Naive thymus-derived CD8-positive, alpha-beta T cell (primary cell): ENCODE measurements around the gene UBXN6. TPM values are rescaled to one million over a fixed set of nuclear protein-coding genes. Genes with fewer than 3 reads are reported as not detected.

Experiments used
- ATAC-seq, 2 donors: fragments of 150-1000 bp; cut with Tn5 transposase in 1 of 2; sonication (Bioruptor Pico), chemical (Tn5 transposase) in 1 of 2; 1 replicate in 1 of 2; 2 replicates in 1 of 2; pipeline ENCODE4 v1.10.0; 2021; ENCODE audit warnings: mild to moderate bottlenecking in 2 of 2, moderate library complexity in 2 of 2
- POLR2A ChIA-PET: fragments of 350-600 bp; sonication (Branson Sonifier 250); formaldehyde crosslinking; loops from one replicate; lab custom pipeline; 2021; ENCODE audit warnings: antibody characterized with exemption; lab: Charles Lee
- DNase-seq, 10 donors: peaks; one replicate each; pipeline versions ENCODE4 v3.0.0 to v3.0.0-alpha.2; 2020 to 2022
- H3K27ac Mint-ChIP-seq, 10 donors: one replicate each; pipeline ENCODE4 v1.8.0; 2020 to 2022; ENCODE audit warnings: mild to moderate bottlenecking in 10 of 10, mixed read lengths in 10 of 10, moderate library complexity in 4 of 10, inconsistent platforms in 1 of 10
- H3K27me3 Mint-ChIP-seq, 5 donors: one replicate each; pipeline ENCODE4 v1.8.0; 2021 to 2022; ENCODE audit warnings: mixed read lengths in 5 of 5
- H3K36me3 Mint-ChIP-seq, 3 donors: one replicate each; pipeline ENCODE4 v1.8.0; 2020 to 2022; ENCODE audit warnings: mixed read lengths in 3 of 3, mild to moderate bottlenecking in 2 of 3, inconsistent platforms in 1 of 3
- H3K4me1 Mint-ChIP-seq, 4 donors: one replicate each; pipeline ENCODE4 v1.8.0; 2021 to 2022; ENCODE audit warnings: mixed read lengths in 4 of 4
- H3K4me3 Mint-ChIP-seq, 10 donors: one replicate each; pipeline ENCODE4 v1.8.0; 2020 to 2022; ENCODE audit warnings: mild to moderate bottlenecking in 10 of 10, mixed read lengths in 10 of 10, moderate library complexity in 6 of 10, inconsistent platforms in 1 of 10
- H3K9me3 Mint-ChIP-seq, 9 donors: one replicate each; pipeline ENCODE4 v1.8.0; 2020 to 2022; ENCODE audit warnings: mixed read lengths in 9 of 9, mild to moderate bottlenecking in 3 of 9, inconsistent platforms in 1 of 9, moderate library complexity in 1 of 9
- microRNA-seq: library from miRNA; unstranded; fragments of <30 nt; microRNA quantifications from one replicate; pipeline ENCODE4 v1.2.0, GENCODE V29; 2022; ENCODE audit warnings: borderline microRNAs expressed
- polyA plus RNA-seq, 3 donors: library from polyadenylated mRNA; unstranded; fragments of 300-500 nt; fragmentation: Illumina TruSeq; gene quantifications; one replicate each; pipeline ENCODE4 v1.2.3, GENCODE V29; 2021
- total RNA-seq, 8 experiments: library from RNA in 2 of 8; stranded (reverse) in 2 of 8; gene quantifications; one replicate each; pipeline ENCODE4 v1.2.3 and lab custom pipeline; 2021 to 2026

The UBXN6 gene
- total and polyA plus RNA-seq, 5 experiments from 2014 or later = 2.4 to 75.2 (median 6.6) TPM

- H3K36me3 Mint-ChIP-seq = peaks cover 0 to 3% (median 0%) of the 10 kb centered on the region in 3 donors
- POLR2A ChIA-PET = interaction anchor here (0.9 to 1.2 kb wide), 4 partner anchors 31 to 51 kb away, joined by 3 to 4 read pairs (median 3); no protein-coding TSS in a partner anchor
- H3K4me3 Mint-ChIP-seq = peak overlapping the region; percentile 73 to 88 (median 84)
- peak overlapping the region in 7 of 10 donors; percentile 6 to 90 (median 80) for H3K27ac Mint-ChIP-seq
- ATAC-seq (no peak), DNase-seq (no peak)
- H3K27me3 Mint-ChIP-seq = no peaks in the 10 kb centered on the region
- H3K9me3 Mint-ChIP-seq = peaks cover 0 to 1% (median 0%) of the 10 kb centered on the region in 9 donors
- H3K4me1 Mint-ChIP-seq = peaks cover 19 to 47% (median 42%) of the 10 kb centered on the region in 4 donors
Measured at GRCh38 chr19:4403005-4403761, 54.4 kb downstream of the UBXN6 start.

- Mint-ChIP-seq H3K9me3 (peaks cover 0 to 1% (median 0%) of the 10 kb centered on the region in 9 donors), H3K4me1 (peaks cover 21 to 53% (median 47%) of the 10 kb centered on the region in 4 donors), H3K4me3 (peak within 1 kb of the TSS; percentile 79 to 97 (median 90)), H3K27me3 (no peaks in the 10 kb centered on the region), H3K27ac (peak within 1 kb of the TSS; percentile 86 to 99 (median 98)), H3K36me3 (peaks cover 0 to 3% (median 0%) of the 10 kb centered on the region in 3 donors)
- DNase-seq = peak; percentile 93 to 100 (median 99)
- POLR2A ChIA-PET = interaction anchor here (0.6 to 3.2 kb wide), 12 partner anchors 23 to 417 kb away, joined by 3 to 34 read pairs (median 4); partner anchors contain the start of genes EEF2, HDGFL2, MPND and UBXN6
- peak; percentile 91 to 92 for ATAC-seq
Measured at GRCh38 chr19:4402171-4403004, 55.2 kb downstream of the UBXN6 start, which contains the start of gene CHAF1A. TSS of gene CHAF1A (plus strand) at chr19:4402640. CDS start at chr19:4402763, 123 bp downstream.

- Mint-ChIP-seq H3K36me3 (peaks cover 0 to 5% (median 0%) of the 10 kb centered on the region in 3 donors), H3K27ac (peak overlapping the region; percentile 86 to 99 (median 98)), H3K4me3 (peak overlapping the region; percentile 79 to 97 (median 90)), H3K27me3 (no peaks in the 10 kb centered on the region), H3K4me1 (peaks cover 25 to 59% (median 53%) of the 10 kb centered on the region in 4 donors), H3K9me3 (peaks cover 0 to 1% (median 0%) of the 10 kb centered on the region in 9 donors)
- POLR2A ChIA-PET = interaction anchor here (0.6 to 3.2 kb wide), 12 partner anchors 22 to 417 kb away, joined by 3 to 34 read pairs (median 4); partner anchors contain the start of genes EEF2, HDGFL2, MPND and UBXN6
- no peak for ATAC-seq
- no peak for DNase-seq
Measured at GRCh38 chr19:4401769-4402170, 55.8 kb downstream of the UBXN6 start.

- H3K4me1 Mint-ChIP-seq = peaks cover 30 to 68% (median 61%) of the 10 kb centered on the region in 4 donors
- H3K27ac Mint-ChIP-seq = peak within 1 kb of the TSS; percentile 86 to 99 (median 98)
Measured at GRCh38 chr19:4400135-4400936, 57.3 kb downstream of the UBXN6 start, which contains the start of gene SH3GL1. TSS of gene SH3GL1 (minus strand) at chr19:4400547. CDS start at chr19:4400368, 179 bp downstream.

GRCh38 chr19:4399812-4400134, 57.8 kb downstream of the UBXN6 start:
- ATAC-seq (peak in 1 of 2 donors; percentile 5), DNase-seq (peak in 1 of 10 donors; percentile 25)
- Mint-ChIP-seq H3K27me3 (no peaks in the 10 kb centered on the region), H3K4me1 (peaks cover 31 to 73% (median 65%) of the 10 kb centered on the region in 4 donors), H3K36me3 (peaks cover 0 to 21% (median 0%) of the 10 kb centered on the region in 3 donors), H3K27ac (peak overlapping the region in 9 of 10 donors; percentile 63 to 98 (median 91)), H3K4me3 (peak overlapping the region; percentile 79 to 94 (median 90)), H3K9me3 (peaks cover 0 to 1% (median 0%) of the 10 kb centered on the region in 9 donors)
- POLR2A ChIA-PET = interaction anchor here (0.9 to 3.2 kb wide), 8 partner anchors 9 to 153 kb away, joined by 3 to 34 read pairs (median 6); partner anchors contain the start of genes MPND and YJU2

More at GRCh38 chr19:4400135-4400936, 57.3 kb downstream of the UBXN6 start, which contains the start of gene SH3GL1:
- peaks cover 0 to 18% (median 0%) of the 10 kb centered on the region in 3 donors for H3K36me3 Mint-ChIP-seq
- H3K4me3 Mint-ChIP-seq = peak within 1 kb of the TSS; percentile 79 to 97 (median 92)
- peak; percentile 61 to 66 for ATAC-seq
- DNase-seq = peak; percentile 86 to 96 (median 92)
- peaks cover 0 to 1% (median 0%) of the 10 kb centered on the region in 9 donors for H3K9me3 Mint-ChIP-seq
- POLR2A ChIA-PET = interaction anchor here (0.6 to 3.2 kb wide), 10 partner anchors 9 to 154 kb away, joined by 3 to 34 read pairs (median 6); partner anchors contain the start of genes MPND and YJU2
- no peaks in the 10 kb centered on the region for H3K27me3 Mint-ChIP-seq

GRCh38 chr19:4396949-4397783, 60.4 kb downstream of the UBXN6 start:
- DNase-seq (no peak), ATAC-seq (no peak)
- Mint-ChIP-seq H3K4me1 (peaks cover 34 to 79% (median 65%) of the 10 kb centered on the region in 4 donors), H3K27me3 (no peaks in the 10 kb centered on the region), H3K36me3 (peaks cover 0 to 23% (median 0%) of the 10 kb centered on the region in 3 donors), H3K9me3 (no peaks in the 10 kb centered on the region), H3K4me3 (peak overlapping the region in 6 of 10 donors; percentile 6 to 43 (median 20)), H3K27ac (peak overlapping the region in 5 of 10 donors; percentile 9 to 45 (median 18))
- POLR2A ChIA-PET = no interaction called here

Small RNA genes within 50 kb of the gene (microRNA-seq; reads per million reads assigned to microRNA genes)
- gene MIR4746 = not detected

Other genes with a start within 250 kb of the UBXN6 start
- under 1 TPM; 0.36 to 0.47 TPM for gene EBI3, start 228.3 kb downstream of the UBXN6 start, total RNA-seq
- not detected for gene EBI3, start 228.3 kb downstream of the UBXN6 start, polyA plus RNA-seq
- gene YJU2, start 210.7 kb downstream of the UBXN6 start, total RNA-seq = 10 to 100 TPM; 32.9 to 33.8 TPM
- 10 to 100 TPM; 20.2 to 35.3 (median 28.1) TPM for gene YJU2, start 210.7 kb downstream of the UBXN6 start, polyA plus RNA-seq
- not detected for gene SHD, start 178.5 kb downstream of the UBXN6 start, total RNA-seq
- not detected for gene SHD, start 178.5 kb downstream of the UBXN6 start, polyA plus RNA-seq
- 10 to 100 TPM; 41.6 to 43.9 TPM for gene TMIGD2, start 155.4 kb downstream of the UBXN6 start, total RNA-seq
- gene TMIGD2, start 155.4 kb downstream of the UBXN6 start, polyA plus RNA-seq = 100 to 1,000 TPM in 1 of 3 donors, 10 to 100 TPM in 2; 65.8 to 105 (median 96.5) TPM
- gene FSD1, start 153.2 kb downstream of the UBXN6 start, total RNA-seq = 1 to 10 TPM; 1.4 to 4.0 TPM
- 1 to 10 TPM; 1.5 to 3.9 (median 3.4) TPM for gene FSD1, start 153.2 kb downstream of the UBXN6 start, polyA plus RNA-seq
- 1 to 10 TPM; 1.4 to 2.3 TPM for gene STAP2, start 119.0 kb downstream of the UBXN6 start, total RNA-seq
- 1 to 10 TPM; 1.3 to 2.6 (median 1.5) TPM for gene STAP2, start 119.0 kb downstream of the UBXN6 start, polyA plus RNA-seq
- 10 to 100 TPM; 18.9 to 22.1 TPM for gene MPND, start 114.2 kb downstream of the UBXN6 start, total RNA-seq
- 1 to 10 TPM; 4.6 to 5.3 (median 4.7) TPM for gene MPND, start 114.2 kb downstream of the UBXN6 start, polyA plus RNA-seq
- gene SH3GL1, start 57.2 kb downstream of the UBXN6 start, total RNA-seq = 10 to 100 TPM; 38.3 to 38.6 TPM
- 10 to 100 TPM; 11.8 to 20.4 (median 12.3) TPM for gene SH3GL1, start 57.2 kb downstream of the UBXN6 start, polyA plus RNA-seq
- 10 to 100 TPM in 1 of 2 experiments, 1 to 10 TPM in 1; 7.5 to 10.9 TPM for gene CHAF1A, start 55.2 kb downstream of the UBXN6 start, total RNA-seq
- 1 to 10 TPM; 1.7 to 2.4 (median 2.1) TPM for gene CHAF1A, start 55.2 kb downstream of the UBXN6 start, polyA plus RNA-seq
- gene HDGFL2, start 14.5 kb upstream of the UBXN6 start, total RNA-seq = 10 to 100 TPM; 35.5 to 40.0 TPM
- 10 to 100 TPM; 15.0 to 25.3 (median 19.0) TPM for gene HDGFL2, start 14.5 kb upstream of the UBXN6 start, polyA plus RNA-seq
- under 1 TPM; 0.23 to 0.36 TPM for gene PLIN4, start 60.7 kb upstream of the UBXN6 start, total RNA-seq
- under 1 TPM; 0.07 to 0.11 (median 0.07) TPM for gene PLIN4, start 60.7 kb upstream of the UBXN6 start, polyA plus RNA-seq
- 1 to 10 TPM; 2.3 to 2.6 TPM for gene PLIN5, start 77.4 kb upstream of the UBXN6 start, total RNA-seq
- under 1 TPM; 0.28 to 0.90 (median 0.30) TPM for gene PLIN5, start 77.4 kb upstream of the UBXN6 start, polyA plus RNA-seq
- not detected for gene LRG1, start 82.2 kb upstream of the UBXN6 start, total RNA-seq
- gene LRG1, start 82.2 kb upstream of the UBXN6 start, polyA plus RNA-seq = not detected
- gene SEMA6B, start 101.9 kb upstream of the UBXN6 start, total RNA-seq = under 1 TPM; 0.60 to 0.68 TPM
- not detected for gene SEMA6B, start 101.9 kb upstream of the UBXN6 start, polyA plus RNA-seq
- 10 to 100 TPM; 19.1 to 20.7 TPM for gene TNFAIP8L1, start 181.7 kb upstream of the UBXN6 start, total RNA-seq
- gene TNFAIP8L1, start 181.7 kb upstream of the UBXN6 start, polyA plus RNA-seq = 10 to 100 TPM in 2 of 3 donors, 1 to 10 TPM in 1; 5.6 to 16.5 (median 10.3) TPM
- gene MYDGF, start 212.5 kb upstream of the UBXN6 start, total RNA-seq = 10 to 100 TPM; 24.9 to 25.8 TPM
- 100 to 1,000 TPM; 103 to 114 (median 114) TPM for gene MYDGF, start 212.5 kb upstream of the UBXN6 start, polyA plus RNA-seq